K562 (cell line): Measurements from ENCODE around the gene RAB17.

Experiments
- ELF2 ChIP-seq: fragments of 250-450 bp; sonication (Bioruptor Pico); IDR thresholded peaks from 2 replicates; pipeline ENCODE4 v1.5.0; 2021; ENCODE audit warnings: mild to moderate bottlenecking
- HMG20A ChIP-seq: fragments of 450-650 bp; formaldehyde crosslinking; conservative IDR thresholded peaks from 2 replicates; pipeline ENCODE4 v1.4.0; 2020; ENCODE audit warnings: mild to moderate bottlenecking, mixed read lengths
- ZNF354B ChIP-seq: fragments of 250-450 bp; sonication (Bioruptor Pico); IDR thresholded peaks from 2 replicates; pipeline ENCODE4 v1.4.0; 2020

DNA sequence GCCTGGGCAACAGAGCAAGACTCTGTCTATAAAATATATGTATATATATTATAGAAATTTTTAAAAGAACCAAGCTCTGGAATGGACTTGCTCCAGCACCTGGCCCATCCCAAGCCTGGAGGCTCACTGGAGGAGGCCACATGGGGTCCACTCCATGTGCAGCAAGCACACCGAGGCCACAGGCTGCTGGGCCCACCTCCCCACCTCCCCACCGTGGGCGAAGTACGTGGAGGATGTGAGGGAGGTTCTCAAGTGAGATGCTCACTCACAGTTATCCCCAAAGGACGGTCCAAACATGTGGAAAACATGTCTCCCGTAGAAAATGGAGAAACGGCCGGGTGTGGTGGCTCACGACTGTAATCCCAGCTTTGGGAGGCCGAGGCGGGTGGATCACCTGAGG, 13.9 kb upstream of the RAB17 start:
- no peak for TF ChIP-seq ELF2 (CRISPR knock-in tag)
- no peak for TF ChIP-seq ZNF354B (CRISPR knock-in tag)
- no peak for TF ChIP-seq HMG20A (CRISPR knock-in tag)
